ENCODE results near the gene TMEM14B.

Gene TMEM14B

DNA sequence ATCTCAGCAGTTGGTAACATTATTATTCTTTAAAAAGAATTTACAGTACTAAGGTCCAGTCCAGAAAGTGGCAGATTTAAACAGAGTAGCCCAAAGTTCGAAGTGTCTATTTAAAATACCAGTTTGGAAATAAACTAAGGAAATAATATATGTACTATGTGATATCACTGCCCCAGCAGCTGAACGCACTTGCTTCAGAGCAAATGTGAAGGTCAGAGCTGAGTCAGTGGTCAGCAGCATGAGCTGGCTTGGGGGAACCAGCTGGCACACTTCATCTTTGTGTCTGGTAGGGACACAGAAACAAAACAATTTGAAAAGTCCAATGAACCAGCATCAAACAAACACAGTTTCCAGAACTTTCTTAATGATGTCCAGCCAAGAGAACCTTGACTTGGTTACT is 15.4 kb downstream of the TMEM14B start:
- no peaks in the 10 kb centered on the region for H3K27me3 Mint-ChIP-seq
- H3K27ac Mint-ChIP-seq, result no peak overlapping the region
- H3K4me3 Mint-ChIP-seq, result no peak overlapping the region
- no peaks in the 10 kb centered on the region for H3K9me3 Mint-ChIP-seq
- peaks cover 8 to 14% of the 10 kb centered on the region in 2 donors for H3K4me1 Mint-ChIP-seq
- peaks cover 17 to 40% of the 10 kb centered on the region in 2 donors for H3K36me3 Mint-ChIP-seq
- no peak for ATAC-seq (replicated peaks)
- DNase-seq, result no peak

- no peak overlapping the region for H3K27ac Mint-ChIP-seq
- peaks cover 15 to 33% of the 10 kb centered on the region in 2 donors for H3K36me3 Mint-ChIP-seq
- no peaks in the 10 kb centered on the region for H3K27me3 Mint-ChIP-seq
- no peak overlapping the region for H3K4me3 Mint-ChIP-seq
- ATAC-seq (replicated peaks), result no peak
- no peak for DNase-seq
- no peaks in the 10 kb centered on the region for H3K9me3 Mint-ChIP-seq
- H3K4me1 Mint-ChIP-seq, result no peaks in the 10 kb centered on the region
Observed at GRCh38 chr6:10769419-10769818, 21.8 kb downstream of the TMEM14B start.

DNA sequence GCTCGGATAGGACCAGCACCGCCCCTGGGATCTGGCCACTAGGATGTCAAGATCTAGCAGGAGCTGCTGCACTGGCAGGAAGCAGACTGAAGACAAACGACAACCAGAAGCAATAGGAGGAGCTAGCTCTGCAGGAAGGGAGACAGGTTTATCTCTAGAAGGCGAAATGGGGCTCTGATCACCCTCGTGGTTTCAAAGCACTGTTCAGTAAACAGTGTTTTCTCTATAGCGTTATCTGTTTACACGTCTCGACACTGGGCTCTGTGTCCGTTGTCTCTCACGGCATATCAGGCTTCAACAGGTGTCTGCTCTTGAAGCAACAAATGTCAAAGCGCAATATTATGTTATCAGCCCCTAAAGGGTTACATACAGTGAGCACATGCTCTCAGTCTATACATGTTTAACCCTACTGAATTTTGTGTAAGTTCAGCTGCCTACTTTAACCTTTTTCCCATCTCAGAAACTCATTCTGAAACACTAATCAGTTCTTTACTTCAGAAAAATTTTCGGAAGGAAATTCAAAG is 23.8 kb downstream of the TMEM14B start:
- peaks cover 20 to 43% of the 10 kb centered on the region in 2 donors for H3K36me3 Mint-ChIP-seq
- H3K4me1 Mint-ChIP-seq, result no peaks in the 10 kb centered on the region
- no peaks in the 10 kb centered on the region for H3K27me3 Mint-ChIP-seq
- no peak overlapping the region for H3K4me3 Mint-ChIP-seq
- DNase-seq (no peak), ATAC-seq (replicated peaks) (no peak)
- no peak overlapping the region for H3K27ac Mint-ChIP-seq
- no peaks in the 10 kb centered on the region for H3K9me3 Mint-ChIP-seq

DNA sequence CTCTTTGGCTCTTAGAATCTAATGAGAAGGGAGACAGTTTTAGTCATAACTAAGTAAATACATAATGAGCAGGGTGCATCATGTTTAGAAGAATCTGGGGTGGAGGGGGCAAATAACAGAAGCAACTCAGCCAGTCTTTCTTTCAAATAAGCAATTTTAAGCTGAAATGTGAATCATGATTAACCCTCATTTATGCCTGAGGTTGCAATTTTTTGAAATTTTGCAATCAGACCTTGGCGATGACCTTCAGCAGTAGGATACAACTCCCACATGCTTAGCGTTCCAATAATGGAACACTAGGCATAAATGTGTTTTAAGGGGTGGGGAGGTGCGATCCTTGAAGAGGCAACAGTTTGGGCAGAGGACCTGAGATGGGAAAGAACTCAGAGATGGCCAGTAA is 30.6 kb downstream of the TMEM14B start:
- H3K9me3 Mint-ChIP-seq, result no peaks in the 10 kb centered on the region
- DNase-seq (no peak), ATAC-seq (replicated peaks) (no peak)
- H3K27ac Mint-ChIP-seq, result no peak overlapping the region
- H3K27me3 Mint-ChIP-seq, result no peaks in the 10 kb centered on the region
- no peaks in the 10 kb centered on the region for H3K4me1 Mint-ChIP-seq
- H3K36me3 Mint-ChIP-seq, result peaks cover 14 to 38% of the 10 kb centered on the region in 2 donors
- no peak overlapping the region for H3K4me3 Mint-ChIP-seq

- Mint-ChIP-seq H3K27me3 (no peaks in the 10 kb centered on the region), H3K27ac (no peak overlapping the region), H3K36me3 (peaks cover 20 to 42% of the 10 kb centered on the region in 2 donors), H3K9me3 (no peaks in the 10 kb centered on the region), H3K4me1 (no peaks in the 10 kb centered on the region), H3K4me3 (no peak overlapping the region)
- no peak for DNase-seq
- ATAC-seq (replicated peaks), result no peak
Observed at GRCh38 chr6:10779076-10779475, 31.5 kb downstream of the TMEM14B start.

GRCh38 chr6:10791673-10792072 is 44.1 kb downstream of the TMEM14B start:
- DNase-seq (no peak), ATAC-seq (replicated peaks) (no peak)
- Mint-ChIP-seq H3K4me1 (peaks cover 2 to 10% of the 10 kb centered on the region in 2 donors), H3K9me3 (no peaks in the 10 kb centered on the region), H3K36me3 (peaks cover 17 to 32% of the 10 kb centered on the region in 2 donors), H3K4me3 (no peak overlapping the region), H3K27me3 (no peaks in the 10 kb centered on the region), H3K27ac (no peak overlapping the region)

DNA sequence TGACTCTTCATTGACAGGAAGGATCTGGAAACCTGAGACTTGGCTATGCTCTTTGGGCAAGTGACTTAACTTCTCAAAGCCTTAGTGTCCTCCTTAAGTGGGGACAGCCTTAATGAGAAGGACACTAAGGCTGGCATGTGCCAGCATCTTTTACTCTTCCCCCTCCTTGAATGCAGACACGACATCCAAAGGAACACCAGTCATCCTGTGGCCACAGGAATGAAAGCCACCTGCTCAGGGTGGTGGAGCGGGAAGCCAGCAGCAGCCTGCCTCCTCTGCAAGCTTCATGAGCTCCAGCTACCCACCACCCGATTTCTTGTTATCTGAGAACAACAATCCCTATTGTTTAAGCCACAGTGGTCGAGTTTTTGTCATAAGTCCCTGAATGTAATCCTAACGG is 44.5 kb downstream of the TMEM14B start:
- Mint-ChIP-seq H3K4me1 (peaks cover 2 to 10% of the 10 kb centered on the region in 2 donors), H3K27ac (no peak overlapping the region), H3K36me3 (peaks cover 15 to 29% of the 10 kb centered on the region in 2 donors), H3K4me3 (no peak overlapping the region), H3K27me3 (no peaks in the 10 kb centered on the region), H3K9me3 (no peaks in the 10 kb centered on the region)
- ATAC-seq (replicated peaks) (no peak), DNase-seq (no peak)

GRCh38 chr6:10793035-10793434 is 45.4 kb downstream of the TMEM14B start:
- no peak overlapping the region for H3K4me3 Mint-ChIP-seq
- no peaks in the 10 kb centered on the region for H3K27me3 Mint-ChIP-seq
- DNase-seq (no peak), ATAC-seq (replicated peaks) (no peak)
- no peaks in the 10 kb centered on the region for H3K9me3 Mint-ChIP-seq
- no peak overlapping the region for H3K27ac Mint-ChIP-seq
- peaks cover 15 to 27% of the 10 kb centered on the region in 2 donors for H3K36me3 Mint-ChIP-seq
- H3K4me1 Mint-ChIP-seq, result peaks cover 2 to 10% of the 10 kb centered on the region in 2 donors

- H3K27me3 Mint-ChIP-seq, result no peaks in the 10 kb centered on the region
- H3K27ac Mint-ChIP-seq, result no peak overlapping the region
- H3K36me3 Mint-ChIP-seq, result peaks cover 15 to 27% of the 10 kb centered on the region in 2 donors
- H3K4me3 Mint-ChIP-seq, result no peak overlapping the region
- peak; percentile 83 to 93 for ATAC-seq (replicated peaks)
- H3K9me3 Mint-ChIP-seq, result no peaks in the 10 kb centered on the region
- no peak for DNase-seq
- peaks cover 2 to 10% of the 10 kb centered on the region in 2 donors for H3K4me1 Mint-ChIP-seq
Observed at GRCh38 chr6:10793695-10794094, 46.1 kb downstream of the TMEM14B start.

- H3K9me3 Mint-ChIP-seq, result no peaks in the 10 kb centered on the region
- H3K36me3 Mint-ChIP-seq, result peaks cover 13 to 23% of the 10 kb centered on the region in 2 donors
- H3K4me3 Mint-ChIP-seq, result no peak overlapping the region
- H3K27ac Mint-ChIP-seq, result no peak overlapping the region
- ATAC-seq (replicated peaks), result peak; percentile 16 to 27
- peaks cover 2 to 10% of the 10 kb centered on the region in 2 donors for H3K4me1 Mint-ChIP-seq
- no peaks in the 10 kb centered on the region for H3K27me3 Mint-ChIP-seq
- DNase-seq, result no peak
Observed at GRCh38 chr6:10794239-10794638, 46.6 kb downstream of the TMEM14B start.

- H3K9me3 Mint-ChIP-seq, result no peaks in the 10 kb centered on the region
- DNase-seq (no peak), ATAC-seq (replicated peaks) (no peak)
- no peak overlapping the region for H3K27ac Mint-ChIP-seq
- H3K36me3 Mint-ChIP-seq, result peaks cover 5 to 17% of the 10 kb centered on the region in 2 donors
- no peaks in the 10 kb centered on the region for H3K27me3 Mint-ChIP-seq
- peaks cover 0 to 2% of the 10 kb centered on the region in 2 donors for H3K4me1 Mint-ChIP-seq
- H3K4me3 Mint-ChIP-seq, result no peak overlapping the region
Observed at GRCh38 chr6:10800810-10801209, 53.2 kb downstream of the TMEM14B start.

GRCh38 chr6:10801224-10801848 is 53.7 kb downstream of the TMEM14B start:
- peaks cover 7 to 20% of the 10 kb centered on the region in 2 donors for H3K36me3 Mint-ChIP-seq
- no peaks in the 10 kb centered on the region for H3K27me3 Mint-ChIP-seq
- ATAC-seq (replicated peaks), result peak; percentile 91 to 97
- peak; percentile 41 for DNase-seq
- peaks cover 0 to 5% of the 10 kb centered on the region in 2 donors for H3K4me1 Mint-ChIP-seq
- no peak overlapping the region for H3K4me3 Mint-ChIP-seq
- no peak overlapping the region for H3K27ac Mint-ChIP-seq
- no peaks in the 10 kb centered on the region for H3K9me3 Mint-ChIP-seq

All from stimulated activated naive B cell treated with anti-CD40 and anti-IgM and Interleukin-4, amounts not matched to agents 10 μg/mL and 1 μg/mL and 100 μg/mL, for 72 hours (primary cell).